HG02943 (cell line): ENCODE results near the gene OR2V2.
A peak's percentile ranks its signal among the peaks of the same experiment; 100 is the strongest.

Experiments
- ATAC-seq: cut with Tn5 transposase; IDR thresholded peaks from one replicate; pipeline ENCODE4 v1.9.1; 2021; ENCODE audit warnings: mild to moderate bottlenecking, low read depth, moderate library complexity; ENCODE audit not compliant: unreplicated experiment

The OR2V2 gene

DNA sequence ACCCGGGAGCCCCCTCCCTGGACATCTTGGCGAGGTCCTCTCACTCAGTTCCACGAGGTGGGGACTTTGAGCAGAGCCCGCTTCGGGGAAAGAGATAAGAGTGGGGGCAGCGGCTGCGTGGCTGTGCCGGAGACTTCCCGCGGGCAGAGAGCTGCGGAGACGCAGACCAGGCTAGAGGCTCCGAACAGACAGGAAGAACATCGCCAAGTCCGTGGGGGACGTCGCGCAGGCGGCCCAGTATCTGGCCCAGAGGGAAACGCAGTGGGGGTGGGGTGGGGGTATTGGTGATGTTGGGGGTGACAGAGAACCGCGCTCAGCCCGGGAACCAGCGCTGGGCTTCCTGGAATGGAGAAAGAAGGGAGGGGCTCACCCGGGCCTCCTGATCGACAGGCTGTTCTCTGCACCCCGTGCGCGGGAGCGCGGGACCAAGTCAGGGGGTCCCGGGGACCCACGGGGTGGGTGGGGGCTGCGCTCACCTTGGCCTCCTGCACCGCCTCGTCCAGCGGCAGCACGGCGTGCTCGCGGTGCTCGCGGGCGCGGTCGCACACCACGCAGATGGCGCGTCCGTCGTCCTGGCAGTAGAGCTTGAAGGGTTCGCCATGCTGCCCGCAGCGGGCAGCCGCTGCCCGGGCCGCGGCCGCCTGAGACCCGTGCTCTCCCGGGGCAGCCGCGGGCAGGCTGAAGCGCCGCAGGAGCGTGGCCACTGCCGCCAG is 56.9 kb downstream of the OR2V2 start:
- no peak for ATAC-seq

DNA sequence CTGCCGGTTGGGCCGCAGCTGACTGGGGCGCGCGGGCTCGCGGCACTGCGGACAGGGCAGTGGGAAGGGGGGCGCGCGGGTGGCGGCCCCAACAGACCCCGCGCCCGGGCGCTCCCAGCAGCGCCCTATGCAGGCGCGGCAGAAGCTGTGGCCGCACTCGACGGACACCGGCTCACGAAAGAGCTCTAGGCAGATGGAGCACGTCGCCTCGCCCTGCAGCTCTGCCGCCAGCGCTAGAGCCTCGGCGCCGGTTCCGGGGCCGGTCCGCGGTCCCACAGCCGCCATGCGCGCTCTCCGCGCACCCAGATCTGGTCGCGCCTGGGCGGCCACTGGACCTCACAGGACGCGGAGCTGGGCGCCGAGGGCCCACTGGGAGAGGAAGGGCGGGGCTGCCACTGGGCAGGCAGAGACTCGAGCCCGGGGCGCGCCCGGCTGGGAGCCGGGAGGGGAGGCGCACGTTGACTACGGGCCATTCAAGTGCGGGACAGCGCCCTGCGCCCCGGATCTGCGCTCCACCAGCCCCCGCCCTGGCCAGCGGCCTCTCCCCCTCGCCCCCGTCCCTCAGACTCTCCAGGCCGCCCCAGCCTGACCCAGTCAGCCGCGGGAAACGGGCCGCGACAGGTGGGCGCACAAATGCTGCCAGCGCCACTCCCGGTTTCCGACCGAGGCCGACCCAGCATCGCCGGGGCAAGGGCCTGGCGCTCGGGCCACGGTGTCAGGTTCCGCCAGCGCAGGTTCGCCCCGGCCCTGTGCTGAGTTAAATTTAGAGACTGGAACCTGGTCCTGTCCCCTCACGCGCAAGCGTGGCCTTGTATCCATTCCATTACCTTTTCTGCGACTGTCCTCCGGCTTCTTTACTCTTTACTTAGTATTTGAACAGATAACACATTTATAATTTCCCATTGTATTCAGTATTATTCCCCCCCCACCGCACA is 57.7 kb downstream of the OR2V2 start, which contains the start of gene TRIM7:
Gene TRIM7, minus strand, starts transcription at position 371 of the 935 bp plus-strand sequence. Its CDS starts 86 bp downstream, at position 285.
- ATAC-seq: no peak

DNA sequence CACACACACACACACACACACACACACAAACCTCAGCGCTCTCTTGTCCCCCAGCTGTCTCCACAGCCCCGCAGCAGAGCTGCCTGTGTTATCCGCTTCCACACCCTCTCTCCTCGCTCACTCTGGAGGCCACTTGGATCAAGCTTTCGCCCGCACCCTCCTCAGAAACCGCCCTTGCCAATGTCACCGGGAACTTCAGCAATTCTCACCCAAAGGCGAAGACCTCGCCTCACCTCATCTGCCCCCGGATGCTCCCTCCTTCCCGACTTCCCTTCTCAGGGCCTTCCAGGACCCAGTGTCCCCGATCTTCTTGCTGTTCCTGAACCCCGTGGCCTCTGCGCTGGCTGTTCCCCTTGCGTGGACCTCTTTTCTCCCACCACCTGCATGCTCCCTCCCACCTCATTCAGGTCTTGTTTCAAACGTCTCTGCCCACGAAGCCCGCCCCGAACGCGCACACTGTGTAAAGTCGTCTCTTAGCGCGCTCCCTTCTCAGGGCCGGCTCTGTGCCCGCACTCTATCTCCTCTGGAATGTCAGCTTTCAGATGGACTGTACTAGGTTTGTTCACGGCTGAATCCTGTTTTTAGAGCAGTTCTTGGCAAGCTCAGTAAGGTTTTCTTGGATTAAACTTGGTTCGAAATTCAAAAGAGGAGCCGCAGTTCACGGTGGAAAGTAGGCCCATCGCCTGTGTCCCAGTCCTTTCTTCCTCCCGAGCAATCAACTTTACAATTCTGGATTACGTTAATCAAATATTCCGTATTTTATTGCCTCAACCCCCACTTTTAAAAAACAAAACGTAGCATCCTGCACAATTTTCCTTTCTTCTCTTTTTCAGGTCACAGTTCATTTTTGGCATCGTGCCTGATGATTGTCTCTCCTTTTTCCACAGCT is 58.6 kb downstream of the OR2V2 start:
- ATAC-seq: no peak

DNA sequence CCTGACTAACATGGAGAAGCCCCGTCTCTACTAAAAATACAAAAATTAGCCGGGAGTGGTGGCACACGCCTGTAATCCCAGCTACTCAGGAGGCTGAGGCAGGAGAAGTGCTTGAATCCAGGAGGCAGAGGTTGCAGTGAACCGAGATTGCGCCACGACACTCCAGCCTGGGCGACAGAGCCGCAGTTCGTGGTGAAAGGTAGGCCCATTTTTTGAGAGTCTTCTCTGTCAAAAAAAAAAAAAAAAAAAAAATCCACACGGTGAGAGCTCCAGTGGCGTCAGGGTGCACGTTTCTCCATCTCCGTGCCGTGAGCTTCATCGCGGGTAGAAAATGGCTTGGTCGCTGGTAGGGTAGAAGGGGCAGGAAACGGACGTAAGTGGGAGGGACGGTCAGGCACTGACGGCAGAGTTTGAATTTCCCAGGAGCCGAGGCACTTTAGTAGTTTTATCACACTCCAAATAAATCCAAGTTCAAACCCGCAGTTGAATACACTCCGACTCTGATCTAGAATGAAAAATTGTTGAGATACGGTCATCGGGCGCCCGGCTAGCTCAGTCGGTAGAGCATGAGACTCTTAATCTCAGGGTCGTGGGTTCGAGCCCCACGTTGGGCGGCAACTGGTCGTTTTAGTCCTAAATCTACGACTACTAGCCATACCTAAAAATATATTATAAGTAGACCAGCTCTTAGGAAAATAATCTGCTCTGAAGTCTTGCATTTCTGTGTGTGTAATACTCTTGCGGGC is 60.0 kb downstream of the OR2V2 start:
- ATAC-seq: peak; percentile 45

DNA sequence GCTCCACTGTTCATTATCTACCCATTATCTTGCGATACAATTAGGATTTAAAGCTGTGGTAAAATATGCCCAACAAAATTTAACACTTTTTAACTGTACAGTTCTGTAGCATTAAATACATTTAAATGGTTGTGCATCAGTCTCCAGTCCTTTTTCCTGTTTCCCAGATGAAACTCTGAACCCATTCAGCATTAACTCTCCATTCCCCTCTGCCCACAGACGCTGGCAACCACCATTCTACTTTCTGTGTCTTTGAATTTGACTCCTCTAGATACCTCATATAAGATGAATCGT is 60.5 kb downstream of the OR2V2 start:
- no peak for ATAC-seq
